Stimulated activated CD4-positive, alpha-beta T cell treated with anti-CD3 and anti-CD28 coated beads, TNF-alpha, amount 100 ng/mL, for 4 hours (primary cell): ENCODE results near the gene RPA3.

ENCODE experiments used
- DNase-seq, 3 experiments: peaks; one replicate each; pipeline ENCODE4 v3.0.0-alpha.2; 2020; ENCODE audit warnings: low read depth in 3 of 3

RPA3 gene

DNA sequence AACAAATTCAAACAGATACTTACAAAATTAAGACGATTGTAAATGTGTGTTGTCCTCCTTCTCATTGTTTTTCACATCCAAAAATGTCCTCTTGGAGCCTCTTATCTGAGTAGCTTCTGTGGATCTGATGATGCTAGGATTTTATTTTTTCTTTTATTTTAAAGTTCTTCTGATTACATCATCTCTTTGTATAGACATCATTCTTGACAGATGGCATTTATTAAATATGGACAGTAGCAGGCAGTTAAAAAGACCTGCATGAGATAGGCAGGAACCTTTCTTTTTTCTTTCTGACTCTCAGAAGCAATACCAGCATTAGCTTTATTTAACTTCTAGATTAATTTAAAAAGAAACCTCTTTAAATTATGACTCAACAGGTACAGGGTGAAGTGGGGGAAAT is at the start of gene RPA3:
Gene RPA3, minus strand, starts transcription at position 116 of the 400 bp plus-strand sequence. CDS start 78,189 bp downstream, outside the sequence.
- DNase-seq, result no peak

- DNase-seq, result no peak
These were observed 48.3 kb upstream of the RPA3 start for GRCh38 chr7:7766671-7767070.

GRCh38 chr7:7765422-7765821 is 47.0 kb upstream of the RPA3 start:
- DNase-seq, result no peak

DNA sequence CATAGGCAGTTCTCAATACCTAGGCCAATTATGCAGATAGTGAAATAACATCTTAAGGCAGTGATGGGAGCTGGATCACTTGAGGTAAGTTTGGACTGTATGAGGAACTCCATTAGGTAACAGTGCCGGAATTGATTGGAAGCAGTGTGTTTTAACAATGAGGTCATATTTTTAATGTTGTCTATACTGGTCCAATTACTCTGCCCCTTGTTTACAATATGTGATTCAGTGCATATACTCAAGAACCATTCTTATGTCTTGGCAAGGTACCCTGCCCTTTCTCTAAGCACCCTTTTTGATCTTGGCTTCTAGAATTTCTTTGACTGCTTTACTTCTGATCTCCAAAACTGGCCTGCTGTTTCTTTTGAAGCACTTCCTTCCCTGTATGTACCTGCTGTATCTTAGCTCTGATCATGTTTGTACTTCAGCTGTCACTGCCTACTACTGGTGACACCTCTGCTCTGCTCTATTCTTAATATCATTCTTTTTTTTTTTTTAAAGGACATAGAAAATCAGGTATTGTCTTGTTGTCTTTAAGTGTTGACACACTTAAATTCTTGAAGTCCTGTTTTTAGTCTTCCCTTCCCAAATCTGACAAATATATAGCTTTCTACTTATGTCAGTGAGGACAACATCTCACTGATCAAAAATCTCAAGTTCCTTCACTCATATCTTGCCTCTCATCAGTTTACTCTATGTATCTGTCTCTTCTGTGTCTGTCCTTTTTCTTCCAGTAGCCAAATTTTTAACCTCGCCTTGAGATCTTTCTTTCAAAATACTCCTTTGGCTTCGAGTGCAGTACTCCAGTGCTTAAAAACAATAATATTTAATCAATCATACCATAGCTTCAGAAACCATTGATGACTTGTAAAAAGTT is 46.4 kb upstream of the RPA3 start:
- no peak for DNase-seq

GRCh38 chr7:7761974-7762779 is 43.8 kb upstream of the RPA3 start:
- no peak for DNase-seq

DNA sequence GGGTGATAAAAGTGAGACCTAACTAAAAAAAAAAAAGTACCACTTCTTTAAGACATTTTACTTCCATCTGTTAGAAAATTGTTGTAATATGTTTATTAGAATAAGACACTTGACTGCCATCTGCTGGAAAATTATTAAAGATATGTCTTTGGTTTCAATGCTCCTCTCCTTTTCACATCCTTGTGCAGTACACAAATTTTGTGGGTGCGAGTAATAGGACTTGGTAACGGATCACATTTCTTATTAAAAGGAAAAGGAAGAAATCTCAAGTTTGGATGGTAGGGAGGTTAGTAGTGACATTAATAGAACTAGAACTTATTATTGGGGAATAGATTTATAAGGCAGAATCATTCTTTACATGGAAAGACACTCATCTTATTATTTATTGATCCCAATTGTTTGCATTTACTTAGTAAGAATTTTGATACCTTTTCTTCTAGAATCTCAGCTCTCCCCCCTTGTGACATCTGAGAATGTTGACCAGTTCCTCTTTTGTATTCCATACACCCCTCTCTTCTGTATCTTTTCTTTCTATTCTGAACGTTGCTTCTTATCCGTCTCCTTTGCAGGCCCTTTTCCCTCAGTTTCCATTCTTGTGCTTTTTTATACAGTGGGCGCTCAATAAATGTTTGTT is 43.0 kb upstream of the RPA3 start:
- no peak for DNase-seq

DNA sequence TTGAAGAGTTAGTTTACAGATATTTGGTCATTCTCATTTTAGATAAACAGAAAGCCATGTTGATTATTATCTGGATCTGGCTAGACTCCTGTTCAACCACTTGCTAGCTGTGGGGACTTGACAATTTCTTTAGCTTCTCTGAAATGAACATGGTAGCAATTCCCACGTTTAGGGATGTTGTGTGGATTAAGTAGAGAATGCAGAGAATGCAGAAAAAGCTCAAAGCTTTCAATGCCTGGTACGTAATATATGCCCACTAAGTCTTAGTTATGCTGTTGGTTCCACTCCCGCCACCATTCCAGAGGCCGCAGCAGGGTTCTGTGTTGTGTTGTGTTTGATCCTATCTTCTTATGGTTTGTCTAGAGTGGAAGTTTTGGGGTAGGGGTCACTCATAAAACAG is 39.2 kb upstream of the RPA3 start:
- no peak for DNase-seq

DNA sequence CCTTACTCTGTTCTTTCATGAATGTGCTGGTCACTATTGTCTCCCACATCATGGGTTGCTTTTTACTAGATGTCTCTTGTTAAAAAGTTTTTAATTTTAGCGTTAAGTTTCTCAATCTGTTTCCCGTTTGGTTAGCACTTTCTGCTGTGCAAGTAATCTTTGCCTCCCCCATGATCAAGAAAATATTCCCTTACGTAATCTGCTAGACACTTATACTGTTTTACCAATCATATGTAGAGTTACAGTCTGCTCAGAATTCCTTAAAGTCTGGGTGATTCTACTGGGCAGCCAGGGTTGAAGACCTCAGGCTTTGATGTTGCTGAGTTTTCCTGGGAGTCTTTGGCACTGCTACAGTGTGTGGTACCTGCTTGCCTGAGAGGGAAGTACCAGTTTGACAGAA is 38.2 kb upstream of the RPA3 start:
- no peak for DNase-seq

GRCh38 chr7:7751243-7752092 is 33.1 kb upstream of the RPA3 start:
- no peak for DNase-seq

GRCh38 chr7:7750571-7751242 is 32.3 kb upstream of the RPA3 start:
- no peak for DNase-seq

DNA sequence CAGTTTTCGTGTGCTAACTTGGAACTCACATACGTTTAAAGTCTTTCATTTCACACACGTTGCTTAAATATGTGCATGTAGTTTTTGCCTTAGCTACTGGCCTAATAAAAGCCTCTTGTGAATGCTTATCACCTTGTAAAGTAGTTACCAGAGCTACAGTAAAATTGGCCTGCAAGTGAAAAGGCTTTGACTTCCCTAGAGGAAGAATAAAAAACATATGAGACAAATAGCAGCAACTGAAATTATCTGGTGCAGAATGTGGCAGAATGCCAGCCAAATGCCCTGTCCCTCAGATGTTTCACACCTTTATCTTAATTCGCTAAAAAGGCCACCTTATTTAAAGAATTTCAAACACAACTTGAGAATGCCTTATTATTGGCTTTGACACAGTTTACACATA is 28.1 kb upstream of the RPA3 start:
- DNase-seq, result no peak

DNA sequence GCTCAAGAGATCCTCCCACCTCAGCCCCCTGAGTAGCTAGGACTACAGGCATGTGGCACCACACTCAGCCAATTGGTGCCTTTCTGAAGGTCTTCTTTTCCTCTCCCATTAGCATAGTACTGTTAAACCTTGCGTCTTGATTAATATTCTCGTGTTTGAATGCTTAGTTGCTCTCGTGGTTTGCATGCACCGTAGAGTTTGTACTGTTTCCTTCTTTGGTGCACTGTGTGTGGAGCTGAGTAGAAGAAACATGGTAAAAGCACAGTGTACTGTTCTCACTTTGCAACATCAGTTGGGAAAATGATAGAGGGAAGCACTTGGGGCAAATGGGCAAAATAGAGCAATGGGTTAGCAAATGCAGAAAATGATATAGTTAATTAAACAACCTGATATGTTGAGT is 27.6 kb upstream of the RPA3 start:
- DNase-seq, result no peak

DNA sequence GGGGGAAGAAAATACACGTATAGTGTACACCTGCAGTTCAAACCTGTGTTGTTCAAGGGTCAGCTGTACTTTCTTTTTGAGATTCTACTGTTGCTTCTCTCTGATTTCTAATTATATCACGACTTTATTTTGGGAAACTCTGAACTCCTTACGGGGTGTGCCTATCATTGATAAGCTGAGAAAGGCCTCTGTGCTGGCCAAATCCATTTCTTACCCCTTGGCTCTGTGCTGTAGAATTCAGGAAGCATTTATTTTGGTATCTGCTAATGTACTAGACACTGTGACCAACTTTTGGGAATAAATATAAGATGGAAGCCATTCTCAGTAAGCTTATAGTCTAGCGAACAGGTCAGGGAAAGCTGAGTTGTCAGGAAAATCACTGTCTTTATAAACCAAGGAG is 26.9 kb upstream of the RPA3 start:
- DNase-seq, result no peak

DNA sequence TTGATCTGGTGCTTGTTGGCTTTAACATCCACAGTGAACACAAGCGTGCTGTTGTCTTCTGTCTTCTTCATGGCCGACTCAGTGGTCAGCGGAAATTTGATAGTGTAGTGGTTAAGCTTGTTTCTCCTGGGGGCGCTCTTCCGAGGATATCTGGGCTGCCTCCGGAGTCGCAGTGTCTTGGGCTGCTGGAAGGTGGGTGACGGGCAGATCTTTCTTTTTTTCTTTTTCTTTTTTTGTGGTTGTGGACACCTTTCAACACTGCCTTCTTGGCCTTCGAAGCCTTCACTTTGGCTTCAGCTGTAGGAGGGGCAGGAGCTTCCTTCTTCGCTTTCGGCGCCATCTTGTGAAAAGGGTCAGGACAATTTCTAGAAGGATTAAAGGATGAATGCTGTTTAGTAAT is 23.8 kb upstream of the RPA3 start:
- DNase-seq, result no peak

DNA sequence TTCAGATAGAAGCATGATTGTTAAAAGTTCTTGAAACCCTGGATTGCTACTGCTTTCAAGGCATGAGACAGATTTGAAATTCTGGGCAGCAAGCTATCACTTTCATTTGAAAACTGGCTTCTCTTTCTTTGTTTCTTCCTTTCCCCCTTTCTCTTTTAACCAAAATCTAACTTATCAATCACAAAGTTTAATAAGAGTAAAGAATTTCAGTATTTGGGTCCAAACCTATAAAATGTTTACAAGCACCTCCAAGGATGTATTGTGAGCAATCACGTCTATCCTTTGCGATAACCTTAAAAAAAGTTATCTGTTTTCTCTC is 21.6 kb upstream of the RPA3 start:
- no peak for DNase-seq

DNA sequence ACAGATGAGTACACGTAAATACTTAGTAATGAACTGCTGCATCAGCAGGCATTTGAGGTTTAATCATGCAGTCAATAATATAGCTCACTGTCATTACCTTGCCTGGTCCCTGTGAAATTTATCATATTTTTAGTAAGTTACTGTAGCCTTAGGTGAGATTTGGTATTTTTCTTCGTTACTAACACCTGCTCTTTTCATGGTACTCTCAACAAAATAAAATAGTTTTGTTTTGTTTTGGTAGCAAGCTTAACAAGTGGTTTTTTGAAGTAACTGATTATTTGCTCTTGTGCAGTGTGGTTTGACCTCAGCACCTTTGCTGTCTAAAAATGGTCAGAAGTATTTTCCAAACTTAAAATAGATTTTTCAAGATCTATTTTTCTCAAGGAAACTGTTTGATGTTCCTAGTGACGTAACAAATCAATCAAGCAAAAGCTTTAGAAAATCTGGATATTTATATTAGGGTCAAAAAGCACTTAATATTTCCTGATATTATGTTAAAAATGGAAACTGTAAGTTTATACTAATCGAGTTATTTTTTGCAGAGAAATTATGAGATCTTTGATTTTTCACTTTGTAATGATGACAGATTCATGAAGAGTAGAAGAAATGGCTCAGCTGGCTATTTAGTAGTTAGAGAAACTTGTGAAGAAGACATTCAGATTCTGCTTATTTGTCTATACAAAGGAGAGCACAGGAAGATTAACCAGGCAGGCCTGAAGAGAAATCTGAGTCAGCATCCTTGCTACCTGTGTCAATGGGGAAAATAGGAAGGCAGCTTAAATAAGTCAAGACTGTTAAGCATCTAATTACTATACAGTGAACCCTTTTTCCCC is 21.0 kb upstream of the RPA3 start:
- no peak for DNase-seq

- no peak for DNase-seq
These were observed 20.2 kb upstream of the RPA3 start for GRCh38 chr7:7738622-7739021.

- no peak for DNase-seq
These were observed 19.8 kb upstream of the RPA3 start for GRCh38 chr7:7738177-7738576.

DNA sequence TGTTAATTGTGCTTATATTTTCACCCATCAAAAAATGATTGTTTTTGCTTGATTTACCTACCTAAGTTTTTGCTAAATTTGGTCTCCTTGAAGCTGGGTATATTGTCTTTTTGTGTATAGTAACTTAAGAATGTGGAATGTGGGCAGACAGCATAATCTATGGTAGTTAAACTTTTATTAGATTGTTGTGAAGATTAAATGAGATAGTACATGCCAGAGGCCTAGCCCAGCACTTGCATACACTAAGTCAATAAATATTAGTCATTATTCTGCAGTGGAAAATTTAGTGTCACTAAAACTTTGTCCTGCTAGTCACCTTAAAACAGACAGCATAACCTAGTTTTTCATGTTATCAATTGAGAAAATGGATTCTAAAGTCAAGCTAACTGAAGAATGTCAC is 19.3 kb upstream of the RPA3 start:
- no peak for DNase-seq

DNA sequence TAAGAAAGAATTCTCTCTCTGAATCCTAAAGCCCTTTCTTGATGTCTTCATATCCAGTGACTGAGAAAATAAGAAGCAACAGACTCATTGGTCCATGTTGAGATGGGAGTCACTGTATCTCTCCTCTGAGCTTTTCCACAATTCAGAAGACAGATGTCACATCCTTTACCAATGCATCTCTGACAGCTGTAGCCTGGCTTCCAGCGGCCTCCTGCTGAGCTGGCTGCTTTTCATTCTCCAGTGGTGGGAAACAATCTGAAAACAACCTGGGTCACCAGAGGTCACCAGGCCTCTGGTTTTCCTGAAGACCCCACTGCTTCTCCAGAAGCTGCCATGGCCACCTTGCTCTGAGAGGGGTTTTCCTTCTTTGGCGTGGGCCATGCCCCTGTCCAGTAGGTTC is 18.3 kb upstream of the RPA3 start:
- no peak for DNase-seq
